Epithelial cell of proximal tubule (primary cell): Measurements from ENCODE around the gene KCNE2. TPM values are rescaled to one million over a fixed set of nuclear protein-coding genes. Genes with fewer than 3 reads are reported as not detected.
"Not testable (repeated sequence)": the region's sequence is repeated elsewhere in the genome, so short reads cannot be mapped to it uniquely, and the experiment has no call there.

ENCODE experiments used
- DNase-seq: peaks from one replicate; pipeline ENCODE4 v3.0.0-alpha.2; 2011; ENCODE audit warnings: low read depth
- H3K4me3 ChIP-seq: 2 replicates; pipeline ENCODE4 v1.5.1; 2011; ENCODE audit warnings: low read depth, mild to moderate bottlenecking, low read length
- total RNA-seq: library from RNA; depleted of rRNA; stranded (reverse); fragments of >200 nt; gene quantifications from 2 replicates; pipeline ENCODE4 v1.2.3, GENCODE V29; 2015

KCNE2 gene
- total RNA-seq, 1 donor from 2014 or later, result not detected

DNA sequence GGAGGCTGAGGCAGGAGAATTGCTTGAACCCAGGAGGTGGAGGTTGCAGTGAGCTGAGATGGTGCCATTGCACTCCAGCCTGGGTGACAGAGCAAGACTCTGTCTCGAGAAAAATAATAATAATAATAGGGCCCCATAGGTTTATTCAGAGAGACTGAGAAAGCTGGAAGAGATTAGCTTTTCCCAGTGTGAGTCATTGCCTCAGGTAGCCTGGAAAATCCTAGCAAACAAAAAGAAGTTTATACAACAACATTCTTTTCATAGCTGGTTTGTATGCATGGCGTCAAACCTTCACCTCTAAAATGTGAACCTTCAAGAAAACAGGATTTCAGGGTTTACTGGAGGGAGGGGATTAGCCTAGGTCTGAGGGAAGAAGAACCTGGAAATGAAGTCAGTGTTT lies 19.3 kb downstream of the KCNE2 start:
- not testable (repeated sequence) for DNase-seq

DNA sequence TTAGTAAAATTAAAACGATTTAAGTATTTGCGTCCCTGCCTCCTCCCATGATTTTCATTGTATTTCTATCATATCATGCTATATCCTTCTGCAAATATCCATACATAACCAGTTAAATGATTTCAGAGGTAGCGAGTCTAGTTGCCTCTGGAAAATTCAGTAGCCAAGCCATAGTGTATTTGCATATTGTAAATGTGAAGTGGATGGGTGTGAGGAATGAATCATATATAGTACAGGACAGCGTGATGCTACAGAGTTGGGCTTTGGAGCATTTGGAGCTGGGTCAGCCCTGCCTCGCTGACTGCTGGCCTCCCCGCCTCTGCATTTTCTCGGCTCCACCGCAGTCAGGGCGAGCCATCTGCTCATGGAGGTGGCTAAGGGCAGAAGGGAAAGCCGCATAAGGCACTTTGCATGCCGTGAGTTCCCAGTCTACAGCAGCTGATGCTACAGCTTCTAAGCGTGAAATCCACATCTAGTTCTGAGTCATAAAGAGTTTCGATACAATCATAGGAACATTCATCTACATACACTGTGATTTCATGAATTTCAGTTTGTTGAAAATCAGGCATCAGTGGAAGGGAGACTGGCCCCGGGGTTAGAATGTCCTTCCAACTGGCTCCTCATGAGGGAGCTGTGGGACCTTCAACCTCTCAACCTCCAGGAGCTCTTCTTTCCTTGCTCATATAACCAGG lies 20.1 kb downstream of the KCNE2 start:
- DNase-seq, H3K4me3 ChIP-seq: not testable (repeated sequence)

More for the DNA sequence above, 19.3 kb downstream of the KCNE2 start:
- H3K4me3 ChIP-seq, result not testable (repeated sequence)

DNA sequence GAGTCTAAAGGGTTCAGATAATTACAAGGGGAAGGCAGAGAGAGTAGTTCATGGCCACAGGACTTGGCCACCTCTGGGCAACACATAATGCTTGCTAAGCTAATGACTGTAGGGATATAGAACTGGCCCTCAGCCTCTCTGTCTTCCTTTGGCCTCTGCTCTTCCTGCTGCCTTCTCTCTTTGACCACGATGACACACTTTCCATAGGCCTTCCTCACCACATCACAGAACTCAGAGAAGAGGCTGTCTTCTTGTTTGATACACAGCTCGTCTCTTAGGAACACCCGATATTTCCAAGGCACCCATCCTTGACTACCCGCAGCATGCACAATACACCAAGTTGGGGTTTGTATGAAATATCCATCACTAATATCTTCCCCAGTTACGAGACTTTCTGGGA lies 36.7 kb downstream of the KCNE2 start:
- DNase-seq, H3K4me3 ChIP-seq: not testable (repeated sequence)

DNA sequence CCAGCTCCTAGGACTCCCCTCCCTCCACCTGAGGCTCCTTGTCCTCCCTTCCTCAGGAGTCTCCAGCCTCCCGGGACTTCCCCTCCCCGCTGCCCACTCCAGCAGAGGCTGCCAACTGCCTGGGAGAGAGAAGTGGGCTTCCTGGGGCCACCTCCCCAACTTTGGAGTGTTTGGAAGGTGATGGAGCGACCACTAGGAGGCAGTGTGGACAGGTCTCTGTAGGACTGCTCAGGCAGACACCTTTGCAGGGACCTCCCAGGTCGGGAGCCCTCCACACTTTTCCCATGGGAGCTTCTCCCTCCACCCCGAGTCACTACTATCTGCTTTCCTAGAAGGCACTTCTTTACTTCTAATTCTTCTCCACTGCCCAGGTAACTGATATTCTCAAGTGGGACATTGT lies 40.9 kb downstream of the KCNE2 start:
- DNase-seq, H3K4me3 ChIP-seq: not testable (repeated sequence)

DNA sequence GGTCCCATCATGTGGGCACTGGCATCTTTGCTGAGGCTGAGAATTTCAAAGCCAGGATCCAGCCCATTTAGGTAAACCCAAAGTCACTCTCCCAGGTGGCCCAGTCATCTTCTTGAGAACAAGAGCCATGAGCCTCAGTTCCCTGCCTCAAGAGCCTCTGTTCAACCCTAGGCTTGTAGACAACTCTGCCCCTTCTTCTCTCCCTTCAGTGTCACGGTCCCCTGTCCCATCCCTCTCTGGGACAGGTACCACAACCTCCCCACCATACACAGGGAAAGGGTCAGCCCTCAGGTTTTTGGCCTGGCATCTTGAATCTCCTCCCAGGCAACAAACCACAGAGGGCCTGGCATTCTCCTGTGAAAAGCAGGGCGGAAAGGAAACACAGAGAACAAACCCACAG lies 41.9 kb downstream of the KCNE2 start:
- not testable (repeated sequence) for DNase-seq

DNA sequence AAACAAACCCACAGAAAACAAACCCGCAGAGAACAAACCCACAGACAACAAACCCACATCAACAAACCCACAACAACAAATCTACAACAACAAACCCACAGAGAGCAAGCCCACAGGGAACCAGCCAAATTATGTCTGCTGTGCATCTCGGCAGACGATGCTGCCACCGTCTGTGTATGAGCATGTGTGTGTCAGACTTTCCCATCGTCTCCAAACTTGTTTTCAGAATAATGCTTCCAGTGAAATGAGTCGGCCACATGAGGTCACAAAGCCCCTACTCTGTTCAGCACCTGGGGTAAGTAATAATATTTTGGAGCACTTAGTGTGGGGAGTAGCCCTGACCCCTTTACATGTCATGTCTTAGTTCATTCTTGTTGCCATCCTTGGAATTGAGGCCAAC lies 42.3 kb downstream of the KCNE2 start:
- not testable (repeated sequence) for H3K4me3 ChIP-seq, DNase-seq

More for the DNA sequence above, 41.9 kb downstream of the KCNE2 start:
- H3K4me3 ChIP-seq, result not testable (repeated sequence)

DNA sequence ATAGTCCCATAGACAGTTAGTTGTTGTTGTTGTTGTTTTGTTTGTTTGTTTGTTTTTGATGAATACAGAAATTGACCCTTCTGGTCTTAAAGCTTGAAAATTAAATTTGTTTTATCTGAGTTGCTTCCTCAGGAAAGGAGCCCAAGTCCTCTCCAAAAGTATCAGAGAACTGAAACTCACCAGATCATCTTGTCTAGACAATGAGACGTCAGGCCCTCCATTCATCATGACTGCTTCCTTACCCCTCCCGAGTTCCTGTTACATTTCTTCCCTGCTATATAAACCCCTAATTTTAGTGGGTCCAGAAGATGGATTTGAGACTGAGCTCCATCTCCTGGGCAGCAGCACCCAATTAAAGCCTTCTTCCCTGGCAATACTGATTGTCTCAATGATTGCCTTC lies 42.9 kb downstream of the KCNE2 start:
- not testable (repeated sequence) for DNase-seq, H3K4me3 ChIP-seq

DNA sequence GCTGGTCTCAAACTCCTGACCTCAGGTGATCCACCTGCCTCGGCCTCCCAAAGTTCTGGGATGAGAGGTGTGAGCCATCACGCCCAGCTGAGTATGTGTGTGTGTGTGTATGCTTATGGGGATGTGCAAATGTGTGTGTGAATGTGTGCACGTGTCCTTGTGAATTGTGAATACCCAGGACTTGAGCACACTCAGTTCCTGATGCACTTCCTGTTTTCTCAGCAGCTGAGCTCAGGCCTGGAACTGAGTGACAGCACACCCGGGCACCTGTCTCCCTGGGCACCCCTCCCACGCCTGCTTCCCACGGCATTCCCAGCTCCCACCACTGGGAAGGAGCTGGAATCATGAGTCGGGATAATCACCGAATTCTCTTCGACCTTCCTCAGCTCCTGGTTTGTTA lies 43.5 kb downstream of the KCNE2 start:
- H3K4me3 ChIP-seq, DNase-seq: not testable (repeated sequence)

DNA sequence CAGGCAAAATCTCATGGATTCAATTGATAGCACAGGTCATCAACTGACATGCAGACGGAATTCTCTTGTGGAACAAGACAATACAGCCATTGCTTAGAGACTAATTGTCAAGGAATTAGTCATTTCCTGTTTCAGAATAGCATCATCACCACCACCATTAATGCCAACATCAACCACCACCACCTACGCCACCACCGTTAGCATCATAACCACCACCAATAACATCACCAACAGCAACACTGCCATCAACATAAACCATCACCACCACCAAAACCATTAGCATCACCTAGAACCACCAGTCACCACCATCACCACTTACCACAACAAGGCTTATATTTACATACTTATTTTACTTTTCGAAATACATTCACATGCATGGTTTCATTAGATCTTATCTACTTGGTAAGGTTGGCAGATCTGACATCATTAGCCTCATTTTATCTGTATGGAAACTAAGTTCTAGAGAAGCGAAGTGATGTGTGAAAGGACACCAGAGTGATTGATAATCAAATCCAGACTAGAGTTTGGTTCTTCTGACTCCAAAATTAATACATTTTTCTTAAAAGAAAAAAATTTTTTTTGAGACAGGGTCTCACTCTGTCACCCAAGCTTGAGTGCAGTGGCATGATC lies 53.8 kb downstream of the KCNE2 start:
- not testable (repeated sequence) for H3K4me3 ChIP-seq, DNase-seq

Other genes starting within 250 kb of the KCNE2 start
- gene SMIM11, start 11.5 kb downstream of the KCNE2 start, total RNA-seq, result 0.94 and 22.0 TPM in 2 replicates
- not detected in 2 replicates for gene SMIM34, start 59.9 kb downstream of the KCNE2 start, total RNA-seq
- 0.22 TPM in 1 of 2 replicates, not detected in the other for gene KCNE1, start 148.2 kb downstream of the KCNE2 start, total RNA-seq